Ishikawa (cell line): Measurements from ENCODE around the gene HBZ.

Experiments used
- EP300 ChIP-seq: IDR thresholded peaks from 2 replicates; pipeline ENCODE4 v1.6.1; 2012; ENCODE audit warnings: borderline replicate concordance
- RAD21 ChIP-seq: IDR thresholded peaks from 2 replicates; pipeline ENCODE4 v1.6.1; 2012; ENCODE audit warnings: low read depth
- REST ChIP-seq: IDR thresholded peaks from 2 replicates; pipeline ENCODE4 v1.6.1; 2012; ENCODE audit warnings: low read depth, mild to moderate bottlenecking
- TAF1 ChIP-seq: IDR thresholded peaks from 2 replicates; pipeline ENCODE4 v1.6.1; 2012; ENCODE audit warnings: low read depth, mild to moderate bottlenecking
- TCF12 ChIP-seq: IDR thresholded peaks from 2 replicates; pipeline ENCODE4 v1.6.1; 2012; ENCODE audit warnings: low read depth
- TEAD4 ChIP-seq: IDR thresholded peaks from 2 replicates; pipeline ENCODE4 v1.6.1; 2012

- TF ChIP-seq EP300 (no peak), TAF1 (no peak), RAD21 (no peak), TCF12 (no peak), TEAD4 (no peak), REST (no peak)
Observed at GRCh38 chr16:178668-179015, 26.2 kb downstream of the HBZ start.
